GM13977 (cell line): ENCODE measurements around the gene MRPS30.

Experiments
- DNase-seq: peaks from one replicate; pipeline ENCODE4 v3.0.0; 2012; ENCODE audit warnings: low spot score
- CTCF ChIP-seq: IDR thresholded peaks from 2 replicates; pipeline ENCODE4 v1.5.1; 2012; ENCODE audit warnings: mild to moderate bottlenecking, control low read depth; ENCODE audit not compliant: insufficient read depth; ENCODE audit errors: extremely low read depth, missing control alignments
- in situ Hi-C: fragments of 300-500 bp; cut with MboI; formaldehyde crosslinking; loops from one replicate; pipeline ENCODE4 v1.12.0; 2022; ENCODE audit warnings: low sequenced_read_pairs, low pct_unique_long_range_greater_than_20kb, mixed read lengths, inconsistent platforms; ENCODE audit not compliant: unreplicated experiment

MRPS30 gene

DNA sequence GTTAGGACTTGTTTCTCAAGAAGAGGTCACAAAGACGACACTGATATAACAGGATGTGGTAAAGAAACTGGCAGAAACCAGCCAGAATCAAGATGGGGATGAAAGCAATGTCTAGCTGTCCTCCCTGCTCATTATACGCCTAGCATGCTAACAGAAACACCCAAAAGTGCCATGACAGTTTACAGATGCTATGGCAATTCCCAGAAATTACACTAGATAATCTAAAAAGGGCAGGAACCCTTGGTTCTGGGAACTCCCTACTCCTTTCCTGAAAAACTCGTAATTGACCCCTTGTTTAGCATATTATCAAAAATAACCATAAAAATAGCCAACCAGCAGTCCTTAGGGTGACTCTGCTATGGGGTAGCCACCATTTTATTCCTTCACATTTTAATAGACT lies 10.9 kb upstream of the MRPS30 start:
- in situ Hi-C loops, result loop anchor here (25.0 kb wide), 1 partner anchor 261 kb away; no protein-coding TSS in a partner anchor
- no peak for DNase-seq

DNA sequence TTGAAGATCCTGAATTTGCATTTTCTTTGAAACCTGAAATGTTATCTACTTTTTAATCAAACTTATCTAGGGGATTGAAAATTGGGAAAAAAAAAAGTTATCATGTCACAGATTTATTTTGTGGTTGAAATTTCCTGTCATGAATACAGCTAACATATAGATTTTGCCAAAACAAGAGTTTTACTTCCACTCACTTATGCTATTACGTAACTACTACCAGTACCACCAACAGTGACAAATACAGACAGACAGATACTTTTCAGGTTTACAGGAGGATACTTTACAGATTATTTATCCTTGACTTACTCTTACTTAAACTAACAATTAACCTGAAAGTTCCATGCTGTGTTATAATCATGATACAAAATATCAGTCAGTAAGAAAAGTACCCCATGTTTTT lies 6.8 kb upstream of the MRPS30 start:
- in situ Hi-C loops, result no loop called here
- no peak for TF ChIP-seq CTCF
- no peak for DNase-seq

More for the DNA sequence above, 10.9 kb upstream of the MRPS30 start:
- TF ChIP-seq CTCF, result no peak

- no peak for DNase-seq
- no peak for TF ChIP-seq CTCF
- in situ Hi-C loops, result no loop called here
These were observed 2.1 kb upstream of the MRPS30 start for GRCh38 chr5:44806608-44807007.

DNA sequence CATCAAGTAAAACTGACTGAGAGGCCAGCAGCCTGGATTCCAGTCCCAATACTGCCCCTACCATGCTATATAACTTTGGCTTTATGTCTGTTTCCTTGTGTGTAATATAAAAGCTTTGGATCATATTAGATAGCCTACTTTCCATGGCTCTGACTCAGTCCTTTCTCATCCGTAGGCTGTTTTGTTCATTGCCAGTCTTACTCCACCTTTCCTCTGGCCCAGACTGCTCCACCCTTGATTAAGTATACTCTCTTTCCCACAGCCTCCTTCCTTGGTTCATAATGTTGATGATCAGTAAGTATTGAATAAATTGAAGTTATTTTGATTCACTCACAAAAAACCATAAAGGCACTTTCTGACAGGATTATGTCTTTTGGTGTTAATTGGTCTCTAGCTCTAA lies 1.5 kb upstream of the MRPS30 start:
- in situ Hi-C loops, result no loop called here
- no peak for TF ChIP-seq CTCF
- DNase-seq, result no peak

GRCh38 chr5:44809215-44809955 lies 638 bp downstream of the MRPS30 start:
- DNase-seq, result peak; percentile 56
- TF ChIP-seq CTCF, result no peak
- in situ Hi-C loops, result no loop called here

- no peak for TF ChIP-seq CTCF
- no peak for DNase-seq
- in situ Hi-C loops, result no loop called here
These were observed 1.2 kb downstream of the MRPS30 start for GRCh38 chr5:44809956-44810420.

GRCh38 chr5:44814761-44815160 lies 6.0 kb downstream of the MRPS30 start:
- no peak for TF ChIP-seq CTCF
- in situ Hi-C loops, result no loop called here
- DNase-seq, result no peak
